ENCODE measurements around the gene PALM. TPM values are rescaled to one million over a fixed set of nuclear protein-coding genes. Genes with fewer than 3 reads are reported as not detected.

Gene PALM
- total RNA-seq, 1 experiment from 2014 or later: 43.7 TPM

- Histone ChIP-seq H3K9me2 (ENCODE audit: insufficient read depth) (no peaks in the 10 kb centered on the region), H3K4me3 (replicated peaks in 1 of 2; ENCODE audit: low read depth in 1 of 2, low read length in 2 of 2) (no peak overlapping the region), H3K9me3 (ENCODE audit: control insufficient read depth in 1 of 2, insufficient read depth in 1 of 2, low read depth in 1 of 2, low read length in 2 of 2) (no peaks in the 10 kb centered on the region), H3K4me2 (ENCODE audit: low read length) (no peak overlapping the region), H3K79me2 (ENCODE audit: insufficient read depth, low read length) (no peaks in the 10 kb centered on the region), H4K20me1 (ENCODE audit: insufficient read depth) (no peaks in the 10 kb centered on the region), H3K36me3 (ENCODE audit: control insufficient read depth in 1 of 2, insufficient read depth in 2 of 2, low read length in 2 of 2) (no peaks in the 10 kb centered on the region), H3K27ac (ENCODE audit: low read depth, low read length) (no peak overlapping the region), H2AFZ (ENCODE audit: low read depth, low read length, poor library complexity, severe bottlenecking) (no peak overlapping the region), H3K9ac (ENCODE audit: low read length) (no peak overlapping the region), H3K27me3 (ENCODE audit: insufficient read depth, low read length) (no peaks in the 10 kb centered on the region), H3K4me1 (ENCODE audit: control insufficient read depth in 1 of 2, insufficient read depth in 2 of 2, low read length in 2 of 2) (no peaks in the 10 kb centered on the region)
- ChIA-PET CTCF (no interaction called here), RAD21 (ENCODE audit: low non-redundant PET in 1 of 2, low total read pairs in 2 of 2, uncharacterized antibody in 2 of 2, unreplicated experiment in 2 of 2) (no interaction called here), POLR2A (interaction anchor here (1.0 kb wide), 1 partner anchor 11 kb away, joined by 4 read pairs; no protein-coding TSS in a partner anchor)
- ATAC-seq (no peak), DNase-seq (ENCODE audit: low read depth, low spot score) (no peak)
- intact Hi-C loops (cut with micrococcal nuclease): no loop called here
- TF ChIP-seq FOSL1 (IDR thresholded peaks at IDR 0.05; ENCODE audit: low read depth): no peak
- no TSS peak for BruUV-seq (replicated peaks)
Observed at GRCh38 chr19:687569-688166, 21.1 kb upstream of the PALM start.

- DNase-seq (ENCODE audit: low read depth, low spot score): no peak
- ChIA-PET CTCF (no interaction called here), POLR2A (interaction anchor here (1.0 kb wide), 1 partner anchor 11 kb away, joined by 4 read pairs; no protein-coding TSS in a partner anchor), RAD21 (ENCODE audit: low non-redundant PET in 1 of 2, low total read pairs in 2 of 2, uncharacterized antibody in 2 of 2, unreplicated experiment in 2 of 2) (no interaction called here)
- Histone ChIP-seq H3K4me1 (ENCODE audit: control insufficient read depth in 1 of 2, insufficient read depth in 2 of 2, low read length in 2 of 2) (no peaks in the 10 kb centered on the region), H3K9me3 (ENCODE audit: control insufficient read depth in 1 of 2, insufficient read depth in 1 of 2, low read depth in 1 of 2, low read length in 2 of 2) (no peaks in the 10 kb centered on the region), H3K9ac (ENCODE audit: low read length) (no peak overlapping the region), H3K27ac (ENCODE audit: low read depth, low read length) (no peak overlapping the region), H3K9me2 (ENCODE audit: insufficient read depth) (no peaks in the 10 kb centered on the region), H3K4me3 (replicated peaks in 1 of 2; ENCODE audit: low read depth in 1 of 2, low read length in 2 of 2) (no peak overlapping the region), H3K4me2 (ENCODE audit: low read length) (no peak overlapping the region), H3K36me3 (ENCODE audit: control insufficient read depth in 1 of 2, insufficient read depth in 2 of 2, low read length in 2 of 2) (no peaks in the 10 kb centered on the region), H4K20me1 (ENCODE audit: insufficient read depth) (no peaks in the 10 kb centered on the region), H3K79me2 (ENCODE audit: insufficient read depth, low read length) (no peaks in the 10 kb centered on the region), H2AFZ (ENCODE audit: low read depth, low read length, poor library complexity, severe bottlenecking) (no peak overlapping the region), H3K27me3 (ENCODE audit: insufficient read depth, low read length) (no peaks in the 10 kb centered on the region)
- no TSS peak for BruUV-seq (replicated peaks)
- no peak for ATAC-seq
- intact Hi-C loops (cut with micrococcal nuclease): no loop called here
- TF ChIP-seq POLR2AphosphoS5 (IDR thresholded peaks at IDR 0.05; ENCODE audit: low read depth, low read length): no peak
- TF ChIP-seq CTCF (IDR thresholded peaks at IDR 0.05 in 2 of 3, conservative IDR thresholded peaks at IDR 0.05 in 1 of 3; ENCODE audit: borderline replicate concordance in 1 of 3, insufficient read depth in 1 of 3, low read depth in 2 of 3, low read length in 2 of 3): no peak
- no peak for TF ChIP-seq RAD21 (IDR thresholded peaks at IDR 0.05; ENCODE audit: low read depth)
- TF ChIP-seq SP1 (IDR thresholded peaks at IDR 0.05; ENCODE audit: low read depth): no peak
- TF ChIP-seq JUND (IDR thresholded peaks at IDR 0.05): no peak
- no peak for TF ChIP-seq EZH2phosphoT487 (IDR thresholded peaks at IDR 0.05; ENCODE audit: borderline replicate concordance)
- no peak for TF ChIP-seq ZFX (IDR thresholded peaks at IDR 0.05)
- no peak for TF ChIP-seq CEBPB (IDR thresholded peaks at IDR 0.05; ENCODE audit: low read depth)
- TF ChIP-seq ZNF274 (IDR thresholded peaks at IDR 0.05; ENCODE audit: low read depth, low read length): no peak
- no peak for TF ChIP-seq YY1 (IDR thresholded peaks at IDR 0.05; ENCODE audit: extremely low read depth, insufficient replicate concordance, low read depth, low read length)
- no peak for TF ChIP-seq MAX (IDR thresholded peaks at IDR 0.05)
- no peak for TF ChIP-seq EZH2 (IDR thresholded peaks at IDR 0.05)
- no peak for TF ChIP-seq REST (IDR thresholded peaks at IDR 0.05; ENCODE audit: low read depth)
- no peak for TF ChIP-seq ELF1 (IDR thresholded peaks at IDR 0.05; ENCODE audit: borderline replicate concordance, low read depth)
Observed at GRCh38 chr19:688214-688613, 20.5 kb upstream of the PALM start.
